NB4 (cell line): ENCODE measurements around the gene ESM1.
"Not testable (repeated sequence)": the region's sequence is repeated elsewhere in the genome, so short reads cannot be mapped to it uniquely, and the experiment has no call there.

Source experiments
- DNase-seq: peaks from one replicate; pipeline ENCODE4 v3.0.0; 2010; ENCODE audit warnings: low read depth
- H3K4me3 ChIP-seq: one replicate; pipeline ENCODE4 v1.5.1; 2011; ENCODE audit warnings: mild to moderate bottlenecking, low read depth, low read length, moderate library complexity
- MAX ChIP-seq: IDR thresholded peaks from 2 replicates; pipeline ENCODE4 v1.6.1; 2011; ENCODE audit warnings: low read depth, low read length
- MYC ChIP-seq: IDR thresholded peaks from 2 replicates; pipeline ENCODE4 v1.6.1; 2011; ENCODE audit warnings: low read depth, low read length
- POLR2A ChIP-seq: IDR thresholded peaks from 2 replicates; pipeline ENCODE4 v1.6.1; 2011; ENCODE audit warnings: mild to moderate bottlenecking; ENCODE audit not compliant: insufficient read length; ENCODE audit errors: extremely low read depth
- TF ChIP-seq, protein P1 (sequence below): IDR thresholded peaks from one replicate; pipeline ENCODE4 v1.5.1; 2012; ENCODE audit warnings: low read depth, low read length

ESM1 gene

GRCh38 chr5:55022450-55022849, 37.1 kb upstream of the ESM1 start:
- TF ChIP-seq, protein P1, sequence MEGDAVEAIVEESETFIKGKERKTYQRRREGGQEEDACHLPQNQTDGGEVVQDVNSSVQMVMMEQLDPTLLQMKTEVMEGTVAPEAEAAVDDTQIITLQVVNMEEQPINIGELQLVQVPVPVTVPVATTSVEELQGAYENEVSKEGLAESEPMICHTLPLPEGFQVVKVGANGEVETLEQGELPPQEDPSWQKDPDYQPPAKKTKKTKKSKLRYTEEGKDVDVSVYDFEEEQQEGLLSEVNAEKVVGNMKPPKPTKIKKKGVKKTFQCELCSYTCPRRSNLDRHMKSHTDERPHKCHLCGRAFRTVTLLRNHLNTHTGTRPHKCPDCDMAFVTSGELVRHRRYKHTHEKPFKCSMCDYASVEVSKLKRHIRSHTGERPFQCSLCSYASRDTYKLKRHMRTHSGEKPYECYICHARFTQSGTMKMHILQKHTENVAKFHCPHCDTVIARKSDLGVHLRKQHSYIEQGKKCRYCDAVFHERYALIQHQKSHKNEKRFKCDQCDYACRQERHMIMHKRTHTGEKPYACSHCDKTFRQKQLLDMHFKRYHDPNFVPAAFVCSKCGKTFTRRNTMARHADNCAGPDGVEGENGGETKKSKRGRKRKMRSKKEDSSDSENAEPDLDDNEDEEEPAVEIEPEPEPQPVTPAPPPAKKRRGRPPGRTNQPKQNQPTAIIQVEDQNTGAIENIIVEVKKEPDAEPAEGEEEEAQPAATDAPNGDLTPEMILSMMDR, result no peak
- TF ChIP-seq MAX (no peak), POLR2A (no peak), MYC (no peak)
- no peak overlapping the region for H3K4me3 ChIP-seq
- no peak for DNase-seq

- TF ChIP-seq MAX (no peak), POLR2A (no peak), MYC (no peak)
- TF ChIP-seq, protein P1, result no peak
- no peak overlapping the region for H3K4me3 ChIP-seq
- no peak for DNase-seq
These were observed 36.4 kb upstream of the ESM1 start for GRCh38 chr5:55021821-55022220.

DNA sequence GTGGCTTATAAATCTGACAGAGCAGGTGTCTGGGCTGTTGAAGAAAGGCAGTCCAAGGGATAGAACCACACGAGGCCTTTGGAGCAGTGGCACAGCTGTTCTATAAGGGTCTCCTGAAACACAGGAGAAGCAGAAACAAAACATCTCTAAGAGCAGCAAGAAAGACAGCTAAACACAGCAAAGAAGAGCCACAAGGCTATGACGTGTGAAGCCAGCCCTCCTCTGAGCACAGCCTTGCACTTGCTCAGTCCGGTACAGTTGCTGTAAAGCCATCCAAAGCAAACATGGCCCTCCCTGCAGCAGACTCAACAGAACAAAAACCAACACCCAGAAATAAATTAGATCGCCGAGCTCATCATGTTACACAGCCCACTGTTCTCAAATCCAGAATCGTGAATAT, 36.0 kb upstream of the ESM1 start:
- TF ChIP-seq, protein P1, result no peak
- TF ChIP-seq MYC (no peak), MAX (no peak), POLR2A (no peak)
- DNase-seq, result no peak
- H3K4me3 ChIP-seq, result no peak overlapping the region

- H3K4me3 ChIP-seq, DNase-seq: not testable (repeated sequence)
These were observed 24.8 kb upstream of the ESM1 start for GRCh38 chr5:55010149-55010548.

DNA sequence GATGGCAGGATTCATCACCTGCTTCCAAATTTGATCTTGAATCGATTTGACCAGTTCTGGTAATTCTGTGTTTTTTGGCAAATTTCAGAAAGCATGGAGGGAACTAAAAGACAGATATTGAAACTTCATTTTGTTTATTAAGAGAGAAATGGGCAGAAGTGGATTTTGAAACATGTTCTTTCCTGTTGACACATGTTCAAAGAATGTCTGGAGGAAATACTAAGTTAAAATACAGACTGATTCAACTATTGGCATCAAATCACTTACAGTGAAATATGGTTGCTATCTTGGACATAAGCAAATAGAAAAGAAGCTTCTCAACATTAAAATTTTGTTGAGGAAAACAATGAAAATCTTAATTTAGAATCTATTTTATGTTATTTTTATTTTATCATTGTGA, 19.3 kb upstream of the ESM1 start:
- no peak overlapping the region for H3K4me3 ChIP-seq
- TF ChIP-seq MAX, result no peak
- no peak for TF ChIP-seq POLR2A
- no peak for TF ChIP-seq MYC
- TF ChIP-seq, protein P1, result no peak
- DNase-seq, result no peak

DNA sequence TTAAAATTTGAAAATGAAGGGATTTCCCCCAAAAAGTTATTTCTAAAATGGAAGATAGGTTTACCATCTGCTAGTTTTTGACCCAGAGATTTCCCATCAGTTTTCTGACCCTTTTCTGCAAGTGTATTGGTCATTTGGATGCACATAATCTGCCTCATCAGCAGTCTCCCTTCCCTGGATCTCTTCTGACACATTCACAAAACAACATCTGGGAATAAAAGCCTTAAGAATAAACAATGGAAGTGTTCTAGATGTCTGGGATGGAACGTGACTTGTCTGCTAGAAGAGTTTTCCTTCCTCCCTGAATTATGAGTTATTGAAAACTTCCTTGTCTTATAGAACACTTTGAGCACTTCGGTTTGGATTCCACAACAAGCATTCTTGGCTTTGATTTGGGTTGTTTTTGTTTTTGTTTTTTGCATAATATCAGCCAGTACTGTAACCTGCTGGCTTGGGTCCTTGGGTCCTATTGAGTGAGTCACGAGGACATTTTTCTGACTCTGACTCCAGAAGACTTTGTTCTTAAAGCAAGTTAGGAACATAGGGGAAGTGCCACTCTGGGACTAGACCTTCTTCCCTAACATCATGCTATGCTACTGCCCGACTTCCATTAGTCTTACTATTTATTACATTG, 18.2 kb upstream of the ESM1 start:
- DNase-seq, result no peak
- H3K4me3 ChIP-seq, result no peak overlapping the region

GRCh38 chr5:55002166-55002565, 16.8 kb upstream of the ESM1 start:
- DNase-seq, H3K4me3 ChIP-seq: not testable (repeated sequence)

More for the DNA sequence above, 18.2 kb upstream of the ESM1 start:
- TF ChIP-seq MAX, result no peak
- no peak for TF ChIP-seq MYC
- TF ChIP-seq POLR2A, result no peak
- TF ChIP-seq, protein P1, result no peak
